Tibial nerve (tissue), 3 donors: Measurements from ENCODE around the gene ACTG2.
"Not testable (repeated sequence)": the region's sequence is repeated elsewhere in the genome, so short reads cannot be mapped to it uniquely, and the experiment has no call there.

Experiments
- POLR2A ChIP-seq, 2 donors: fragments of 450-650 bp; IDR thresholded peaks; one replicate each; pipeline ENCODE4 v1.6.1; 2017; ENCODE audit warnings: antibody characterized with exemption in 2 of 2, mild to moderate bottlenecking in 2 of 2, moderate library complexity in 2 of 2
- TF ChIP-seq, protein P1 (sequence below), 5 experiments: fragments of 200-600 bp in 3 of 5; fragments of 450-650 bp in 2 of 5; sonication (generic) in 3 of 5; IDR thresholded peaks; one replicate each; pipeline ENCODE4 v1.5.1; 2016 to 2019; ENCODE audit warnings: antibody characterized with exemption in 5 of 5, mild to moderate bottlenecking in 3 of 5, moderate library complexity in 2 of 5

- TF ChIP-seq, protein P1, sequence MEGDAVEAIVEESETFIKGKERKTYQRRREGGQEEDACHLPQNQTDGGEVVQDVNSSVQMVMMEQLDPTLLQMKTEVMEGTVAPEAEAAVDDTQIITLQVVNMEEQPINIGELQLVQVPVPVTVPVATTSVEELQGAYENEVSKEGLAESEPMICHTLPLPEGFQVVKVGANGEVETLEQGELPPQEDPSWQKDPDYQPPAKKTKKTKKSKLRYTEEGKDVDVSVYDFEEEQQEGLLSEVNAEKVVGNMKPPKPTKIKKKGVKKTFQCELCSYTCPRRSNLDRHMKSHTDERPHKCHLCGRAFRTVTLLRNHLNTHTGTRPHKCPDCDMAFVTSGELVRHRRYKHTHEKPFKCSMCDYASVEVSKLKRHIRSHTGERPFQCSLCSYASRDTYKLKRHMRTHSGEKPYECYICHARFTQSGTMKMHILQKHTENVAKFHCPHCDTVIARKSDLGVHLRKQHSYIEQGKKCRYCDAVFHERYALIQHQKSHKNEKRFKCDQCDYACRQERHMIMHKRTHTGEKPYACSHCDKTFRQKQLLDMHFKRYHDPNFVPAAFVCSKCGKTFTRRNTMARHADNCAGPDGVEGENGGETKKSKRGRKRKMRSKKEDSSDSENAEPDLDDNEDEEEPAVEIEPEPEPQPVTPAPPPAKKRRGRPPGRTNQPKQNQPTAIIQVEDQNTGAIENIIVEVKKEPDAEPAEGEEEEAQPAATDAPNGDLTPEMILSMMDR (IDR thresholded peaks at IDR 0.05): not testable (repeated sequence)
- TF ChIP-seq POLR2A (IDR thresholded peaks at IDR 0.05): not testable (repeated sequence)
Measured at GRCh38 chr2:73940066-73940465, 47.3 kb downstream of the ACTG2 start.
